ENCODE data around the gene VAMP3.

VAMP3 gene

DNA sequence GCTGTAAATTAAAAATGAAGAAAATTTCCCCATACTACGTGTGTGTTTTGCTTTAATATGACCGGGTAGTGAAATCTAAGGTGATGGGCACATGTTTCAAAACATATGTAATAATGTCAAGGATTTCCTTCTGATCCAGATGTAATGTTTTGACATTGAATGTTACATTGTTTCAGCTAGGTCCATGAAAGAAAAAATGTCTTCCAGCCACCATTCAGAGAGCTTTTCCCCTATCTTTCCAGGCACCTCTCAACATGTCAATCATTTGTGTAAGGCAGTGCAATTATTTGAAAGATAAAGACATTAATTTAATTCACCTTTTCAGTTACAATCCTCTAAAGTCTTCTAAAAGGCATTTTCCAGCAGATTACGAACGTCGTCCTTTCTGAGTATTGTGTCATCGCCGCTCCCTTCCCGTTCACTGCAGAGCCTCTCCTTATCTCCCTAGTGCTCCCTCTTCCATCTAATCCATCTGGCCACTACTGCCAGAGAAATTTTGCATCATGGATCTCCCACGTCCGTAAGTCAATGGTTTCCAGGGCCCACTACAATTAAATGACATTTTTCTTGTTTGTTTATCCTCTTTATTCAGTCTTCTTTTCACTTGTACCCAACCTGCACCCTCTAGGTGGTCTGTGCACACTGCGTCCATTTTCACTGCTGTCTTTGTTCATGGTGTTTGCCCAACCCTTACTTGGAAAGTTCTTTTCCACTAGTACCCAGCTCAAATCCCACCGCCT is 1.3 kb upstream of the VAMP3 start:
- Histone ChIP-seq H3K27me3 (ENCODE audit: control insufficient read depth, insufficient read depth, low read length) (no peaks in the 10 kb centered on the region), H3K9ac (ENCODE audit: low read length) (no peak overlapping the region), H3K4me3 (ENCODE audit: low read length) (no peak overlapping the region), H3K27ac (ENCODE audit: low read length) (no peak overlapping the region), H3K36me3 (ENCODE audit: control insufficient read depth, low read depth, low read length) (peaks cover 10% of the 10 kb centered on the region), H3K9me3 (ENCODE audit: control insufficient read depth, low read depth, low read length) (no peaks in the 10 kb centered on the region), H3K4me1 (ENCODE audit: control insufficient read depth, low read depth, low read length) (no peaks in the 10 kb centered on the region)

DNA sequence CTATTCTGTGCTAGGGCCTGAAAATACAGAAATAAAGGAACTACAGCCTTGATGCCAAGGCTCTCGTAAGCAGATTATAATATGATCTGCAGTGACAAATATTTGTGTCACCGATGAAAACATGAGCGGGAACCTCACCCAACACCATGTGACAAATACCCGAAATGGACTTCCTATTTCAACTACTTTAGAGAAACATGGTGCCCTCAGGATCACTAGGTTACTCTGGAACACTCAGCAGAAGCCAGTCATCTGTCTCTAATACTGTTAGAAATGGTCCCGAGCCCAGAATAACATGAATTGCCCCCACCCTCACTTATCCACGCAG is 463 bp upstream of the VAMP3 start:
- Histone ChIP-seq H3K36me3 (ENCODE audit: control insufficient read depth, low read depth, low read length) (peaks cover 11% of the 10 kb centered on the region), H3K9me3 (ENCODE audit: control insufficient read depth, low read depth, low read length) (no peaks in the 10 kb centered on the region), H3K9ac (ENCODE audit: low read length) (peak overlapping the region; percentile 24), H3K27me3 (ENCODE audit: control insufficient read depth, insufficient read depth, low read length) (no peaks in the 10 kb centered on the region), H3K4me1 (ENCODE audit: control insufficient read depth, low read depth, low read length) (no peaks in the 10 kb centered on the region), H3K27ac (ENCODE audit: low read length) (no peak overlapping the region), H3K4me3 (ENCODE audit: low read length) (peak overlapping the region; percentile 85)

DNA sequence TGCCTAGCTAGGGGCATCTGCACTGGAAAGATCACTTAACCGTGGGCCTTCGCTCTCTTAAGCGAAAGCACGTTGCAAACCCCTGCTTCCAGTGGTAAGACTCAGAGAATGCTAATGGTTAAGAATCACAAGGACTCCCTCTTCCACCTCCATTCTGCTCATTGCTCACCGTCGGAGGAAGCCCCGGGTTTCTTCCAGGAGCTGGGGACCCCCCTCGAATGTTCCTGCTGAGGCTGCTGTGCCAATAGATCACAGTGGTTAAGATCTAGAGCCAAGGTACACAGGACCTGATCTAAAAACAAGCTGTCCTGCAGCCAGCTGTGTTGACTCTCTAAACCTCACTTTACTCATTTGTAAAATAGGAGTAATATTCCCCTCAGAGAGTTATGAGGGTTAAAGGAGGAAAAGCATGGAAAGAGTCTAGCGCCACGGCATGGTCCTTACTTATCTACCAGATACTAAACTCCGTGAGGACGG is 765 bp downstream of the VAMP3 start:
- H3K9me3 ChIP-seq (ENCODE audit: control insufficient read depth, low read depth, low read length), result no peaks in the 10 kb centered on the region
- peak overlapping the region; percentile 85 for H3K4me3 ChIP-seq (ENCODE audit: low read length)
- H3K27ac ChIP-seq (ENCODE audit: low read length), result no peak overlapping the region
- H3K27me3 ChIP-seq (ENCODE audit: control insufficient read depth, insufficient read depth, low read length), result no peaks in the 10 kb centered on the region
- peak overlapping the region; percentile 77 for H3K9ac ChIP-seq (ENCODE audit: low read length)
- peaks cover 11% of the 10 kb centered on the region for H3K36me3 ChIP-seq (ENCODE audit: control insufficient read depth, low read depth, low read length)
- no peaks in the 10 kb centered on the region for H3K4me1 ChIP-seq (ENCODE audit: control insufficient read depth, low read depth, low read length)

DNA sequence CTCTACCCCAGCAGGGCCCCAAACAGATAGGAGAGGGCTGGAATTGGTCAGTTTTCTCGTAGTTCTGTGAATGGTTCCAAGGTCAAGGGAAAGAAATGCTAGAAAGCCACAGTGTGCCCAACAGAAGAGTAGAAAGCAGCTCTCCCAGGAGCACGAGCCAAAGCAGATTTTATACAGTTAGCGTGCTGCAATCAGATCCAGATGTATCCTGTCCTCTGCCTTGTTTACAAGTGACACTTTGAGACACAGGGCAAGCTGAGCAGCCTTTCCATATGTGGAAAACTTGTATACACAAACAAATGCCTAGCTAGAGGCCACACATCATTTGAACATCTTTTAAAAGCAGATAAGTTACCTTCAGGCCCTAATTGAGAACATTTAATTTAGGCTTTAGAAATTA is 6.5 kb downstream of the VAMP3 start:
- no peak overlapping the region for H3K4me3 ChIP-seq (ENCODE audit: low read length)
- no peak overlapping the region for H3K27ac ChIP-seq (ENCODE audit: low read length)
- H3K36me3 ChIP-seq (ENCODE audit: control insufficient read depth, low read depth, low read length), result peaks cover 40% of the 10 kb centered on the region
- no peaks in the 10 kb centered on the region for H3K4me1 ChIP-seq (ENCODE audit: control insufficient read depth, low read depth, low read length)
- H3K9me3 ChIP-seq (ENCODE audit: control insufficient read depth, low read depth, low read length), result no peaks in the 10 kb centered on the region
- no peak overlapping the region for H3K9ac ChIP-seq (ENCODE audit: low read length)
- H3K27me3 ChIP-seq (ENCODE audit: control insufficient read depth, insufficient read depth, low read length), result no peaks in the 10 kb centered on the region

DNA sequence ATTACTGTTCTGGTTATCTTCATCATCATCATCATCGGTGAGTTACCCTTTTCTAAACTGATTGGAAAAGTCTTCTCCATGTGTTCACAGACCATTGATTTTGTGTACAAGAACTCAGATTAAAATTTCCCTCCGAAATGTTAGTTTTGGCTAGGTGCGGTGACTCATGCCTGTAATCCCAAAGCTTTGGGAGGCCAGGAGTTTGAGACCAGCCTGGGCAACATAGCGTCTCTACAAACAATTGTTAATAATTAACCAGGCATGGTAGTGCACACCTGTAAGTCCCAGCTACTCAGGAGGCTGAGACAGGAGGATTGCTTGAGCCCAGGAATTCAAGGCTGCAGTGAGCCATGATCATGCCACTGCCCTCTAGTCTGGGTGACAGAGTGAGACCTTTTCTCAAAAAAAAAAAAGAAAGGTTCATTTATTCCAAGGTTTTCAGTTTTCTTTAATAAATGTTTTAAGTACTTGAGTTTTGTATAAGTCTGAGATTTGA is 7.1 kb downstream of the VAMP3 start:
- Histone ChIP-seq H3K9ac (ENCODE audit: low read length) (no peak overlapping the region), H3K27me3 (ENCODE audit: control insufficient read depth, insufficient read depth, low read length) (no peaks in the 10 kb centered on the region), H3K36me3 (ENCODE audit: control insufficient read depth, low read depth, low read length) (peaks cover 36% of the 10 kb centered on the region), H3K9me3 (ENCODE audit: control insufficient read depth, low read depth, low read length) (no peaks in the 10 kb centered on the region), H3K27ac (ENCODE audit: low read length) (no peak overlapping the region), H3K4me3 (ENCODE audit: low read length) (no peak overlapping the region), H3K4me1 (ENCODE audit: control insufficient read depth, low read depth, low read length) (no peaks in the 10 kb centered on the region)

DNA sequence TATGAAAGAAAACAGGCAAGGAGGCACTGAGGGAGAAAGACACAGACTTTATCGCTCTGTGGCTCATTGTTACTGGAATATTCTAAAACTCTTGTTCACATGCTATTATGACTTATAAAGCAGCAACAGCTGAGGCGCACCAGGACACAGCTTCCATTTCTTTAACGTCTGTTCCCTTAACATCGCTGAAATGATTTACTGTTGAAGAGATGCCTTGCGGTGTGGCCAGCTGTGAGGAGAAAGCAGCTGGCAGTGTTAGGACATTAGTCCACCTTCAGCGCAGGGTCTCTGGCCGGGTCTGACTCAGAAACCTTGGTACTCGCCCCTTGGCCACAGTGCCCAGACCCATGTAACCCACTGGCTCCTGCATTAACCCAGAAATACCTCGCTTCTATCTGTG is 9.9 kb downstream of the VAMP3 start:
- Histone ChIP-seq H3K36me3 (ENCODE audit: control insufficient read depth, low read depth, low read length) (peaks cover 30% of the 10 kb centered on the region), H3K27me3 (ENCODE audit: control insufficient read depth, insufficient read depth, low read length) (peaks cover 11% of the 10 kb centered on the region), H3K4me1 (ENCODE audit: control insufficient read depth, low read depth, low read length) (no peaks in the 10 kb centered on the region), H3K9ac (ENCODE audit: low read length) (no peak overlapping the region), H3K9me3 (ENCODE audit: control insufficient read depth, low read depth, low read length) (no peaks in the 10 kb centered on the region), H3K4me3 (ENCODE audit: low read length) (no peak overlapping the region), H3K27ac (ENCODE audit: low read length) (no peak overlapping the region)

DNA sequence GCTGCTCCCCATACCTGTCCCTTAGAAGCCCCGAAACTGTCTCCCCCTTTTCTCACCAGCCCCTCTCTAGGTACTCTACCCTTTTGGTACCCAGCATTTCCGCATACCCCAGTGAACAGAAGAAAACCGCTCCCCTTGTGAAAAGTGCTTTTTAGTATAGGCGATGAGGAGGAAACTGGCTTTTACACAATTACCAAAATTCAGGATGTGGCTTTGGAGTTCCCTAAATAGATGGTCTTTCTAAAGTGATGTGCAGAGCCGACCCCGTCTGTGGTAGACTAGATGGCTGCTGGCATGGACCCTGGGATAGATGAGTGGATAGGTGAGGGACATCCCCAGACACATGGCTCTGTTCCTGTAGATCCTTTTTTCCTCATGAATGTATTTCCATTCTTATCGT is 10.4 kb downstream of the VAMP3 start:
- H3K9ac ChIP-seq (ENCODE audit: low read length), result no peak overlapping the region
- no peaks in the 10 kb centered on the region for H3K4me1 ChIP-seq (ENCODE audit: control insufficient read depth, low read depth, low read length)
- H3K36me3 ChIP-seq (ENCODE audit: control insufficient read depth, low read depth, low read length), result peaks cover 30% of the 10 kb centered on the region
- no peak overlapping the region for H3K27ac ChIP-seq (ENCODE audit: low read length)
- H3K27me3 ChIP-seq (ENCODE audit: control insufficient read depth, insufficient read depth, low read length), result peaks cover 11% of the 10 kb centered on the region
- H3K4me3 ChIP-seq (ENCODE audit: low read length), result no peak overlapping the region
- H3K9me3 ChIP-seq (ENCODE audit: control insufficient read depth, low read depth, low read length), result no peaks in the 10 kb centered on the region

DNA sequence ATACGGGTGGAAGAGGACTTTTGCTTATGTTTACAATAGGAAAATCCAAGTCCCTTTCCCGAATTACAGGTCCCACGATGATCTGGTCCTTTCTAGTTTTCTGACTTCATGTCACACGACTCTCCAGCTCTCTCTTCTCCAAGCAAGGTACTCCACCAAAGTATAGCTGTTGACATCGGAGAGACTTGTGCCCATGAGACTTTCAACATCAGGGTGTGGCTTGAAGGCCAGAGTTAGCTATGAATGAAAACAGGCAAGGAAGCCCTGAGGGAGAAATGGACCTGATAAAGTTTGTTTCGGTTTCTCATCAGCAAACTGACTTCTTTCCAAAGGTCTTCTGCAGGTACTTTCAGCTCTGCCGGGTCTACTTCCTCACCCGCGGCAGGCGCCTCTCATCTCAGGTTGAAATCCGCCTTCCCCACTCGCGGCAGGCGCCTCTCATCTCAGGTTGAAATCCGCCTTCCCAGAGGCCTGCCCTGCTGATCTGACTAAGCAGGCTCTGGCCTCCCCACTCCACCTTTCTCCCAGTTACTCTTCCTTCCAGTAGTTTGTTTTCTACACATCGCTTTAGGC is 10.9 kb downstream of the VAMP3 start:
- no peak overlapping the region for H3K9ac ChIP-seq (ENCODE audit: low read length)
- no peaks in the 10 kb centered on the region for H3K4me1 ChIP-seq (ENCODE audit: control insufficient read depth, low read depth, low read length)
- H3K27me3 ChIP-seq (ENCODE audit: control insufficient read depth, insufficient read depth, low read length), result peaks cover 11% of the 10 kb centered on the region
- no peaks in the 10 kb centered on the region for H3K9me3 ChIP-seq (ENCODE audit: control insufficient read depth, low read depth, low read length)
- peaks cover 29% of the 10 kb centered on the region for H3K36me3 ChIP-seq (ENCODE audit: control insufficient read depth, low read depth, low read length)
- no peak overlapping the region for H3K27ac ChIP-seq (ENCODE audit: low read length)
- no peak overlapping the region for H3K4me3 ChIP-seq (ENCODE audit: low read length)

DNA sequence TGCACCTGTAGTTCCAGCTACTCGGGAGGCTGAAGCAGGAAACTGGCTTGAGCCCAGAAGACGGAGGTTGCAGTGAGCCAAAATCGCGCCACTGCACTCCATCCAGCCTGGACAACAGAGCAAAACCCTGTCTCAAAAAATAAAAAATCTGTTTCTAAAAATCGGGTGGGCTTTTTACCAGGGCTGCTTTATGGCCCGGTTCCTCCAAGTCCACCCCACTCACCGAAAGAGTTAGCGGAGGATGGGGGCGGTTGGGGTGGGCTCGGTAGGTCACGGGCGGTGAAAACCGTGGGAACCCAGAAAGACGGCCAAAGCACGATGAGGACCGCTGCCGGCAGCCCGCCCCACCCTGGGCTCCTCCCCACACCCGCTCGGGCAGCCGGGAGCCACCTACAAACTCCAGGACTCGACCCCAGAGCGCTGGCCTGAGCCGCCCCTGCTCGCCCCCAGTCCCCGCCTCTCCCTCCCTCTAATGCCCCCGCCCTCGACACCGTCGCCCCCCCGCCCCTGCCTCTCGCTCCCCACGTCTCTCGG is 12.1 kb downstream of the VAMP3 start:
- no peaks in the 10 kb centered on the region for H3K4me1 ChIP-seq (ENCODE audit: control insufficient read depth, low read depth, low read length)
- H3K9me3 ChIP-seq (ENCODE audit: control insufficient read depth, low read depth, low read length), result no peaks in the 10 kb centered on the region
- no peak overlapping the region for H3K27ac ChIP-seq (ENCODE audit: low read length)
- peaks cover 11% of the 10 kb centered on the region for H3K27me3 ChIP-seq (ENCODE audit: control insufficient read depth, insufficient read depth, low read length)
- H3K9ac ChIP-seq (ENCODE audit: low read length), result peak overlapping the region; percentile 26
- H3K36me3 ChIP-seq (ENCODE audit: control insufficient read depth, low read depth, low read length), result peaks cover 21% of the 10 kb centered on the region
- H3K4me3 ChIP-seq (ENCODE audit: low read length), result peak overlapping the region; percentile 72

DNA sequence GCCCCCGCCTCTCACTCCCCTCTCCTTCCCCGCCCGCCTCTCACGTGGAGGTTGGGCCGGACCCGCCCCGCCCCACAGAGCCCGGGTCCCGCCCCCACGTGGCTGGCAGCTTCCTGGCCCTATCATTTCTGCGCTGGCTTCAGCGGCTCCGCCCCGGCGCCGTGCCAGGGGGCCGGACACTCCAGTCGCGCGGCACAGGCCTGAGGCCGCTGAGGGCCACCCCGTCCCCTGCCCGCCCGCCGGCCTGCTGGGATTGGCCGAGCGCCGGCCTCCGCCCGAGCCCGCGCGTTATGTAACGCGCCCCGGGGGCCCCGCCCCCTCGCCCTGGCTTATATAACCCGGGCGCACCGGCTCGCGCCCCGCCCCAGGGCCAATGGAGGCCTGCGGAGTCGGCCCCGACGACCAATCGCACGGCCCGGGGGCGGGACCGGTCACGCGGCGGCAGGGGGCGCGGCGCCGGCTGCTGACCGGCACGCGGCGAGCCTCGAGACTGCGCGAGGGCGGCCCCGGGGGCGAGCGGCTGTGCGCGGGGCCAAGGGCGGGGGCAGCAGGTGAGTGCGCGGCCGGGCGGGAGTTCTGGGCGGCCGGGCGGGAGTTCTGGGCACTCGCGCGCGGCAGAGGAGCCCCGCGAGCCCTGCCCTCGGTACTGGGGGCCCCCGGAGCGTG is 12.9 kb downstream of the VAMP3 start, which contains the start of gene PER3:
TSS of gene PER3 (plus strand) at position 466 of the 666 bp plus-strand sequence. CDS start 587 bp downstream, outside the sequence.
- Histone ChIP-seq H3K27me3 (ENCODE audit: control insufficient read depth, insufficient read depth, low read length) (peaks cover 11% of the 10 kb centered on the region), H3K4me3 (ENCODE audit: low read length) (peak within 1 kb of the TSS; percentile 72), H3K9ac (ENCODE audit: low read length) (peak within 1 kb of the TSS; percentile 26), H3K36me3 (ENCODE audit: control insufficient read depth, low read depth, low read length) (peaks cover 20% of the 10 kb centered on the region), H3K4me1 (ENCODE audit: control insufficient read depth, low read depth, low read length) (no peaks in the 10 kb centered on the region), H3K9me3 (ENCODE audit: control insufficient read depth, low read depth, low read length) (no peaks in the 10 kb centered on the region), H3K27ac (ENCODE audit: low read length) (no peak within 1 kb of the TSS)

DNA sequence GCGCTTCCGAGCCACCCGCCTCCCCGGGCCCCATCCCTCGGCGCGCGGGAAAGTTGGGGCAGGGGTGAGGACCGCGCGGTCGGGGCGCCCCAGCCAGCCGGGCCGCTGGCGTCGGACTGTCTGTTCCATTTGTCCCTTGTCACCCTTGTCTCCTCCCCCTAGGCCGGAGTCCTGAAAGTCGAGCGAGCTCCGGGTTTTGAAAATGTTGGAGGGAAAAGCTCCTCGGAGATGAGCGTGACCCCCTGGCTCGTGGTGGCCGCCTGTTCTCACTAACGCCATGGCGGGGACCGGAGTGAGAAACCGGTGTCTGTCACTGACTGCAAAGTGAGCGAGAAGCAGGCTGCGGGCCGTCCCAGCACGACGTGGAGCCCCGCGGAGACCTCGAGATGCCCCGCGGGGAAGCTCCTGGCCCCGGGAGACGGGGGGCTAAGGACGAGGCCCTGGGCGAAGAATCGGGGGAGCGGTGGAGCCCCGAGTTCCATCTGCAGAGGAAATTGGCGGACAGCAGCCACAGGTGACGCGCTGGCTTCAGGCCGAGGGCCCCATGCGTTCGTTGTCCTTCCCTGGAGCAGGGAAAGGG is 13.5 kb downstream of the VAMP3 start:
- Histone ChIP-seq H3K9ac (ENCODE audit: low read length) (no peak overlapping the region), H3K27me3 (ENCODE audit: control insufficient read depth, insufficient read depth, low read length) (peaks cover 11% of the 10 kb centered on the region), H3K27ac (ENCODE audit: low read length) (no peak overlapping the region), H3K36me3 (ENCODE audit: control insufficient read depth, low read depth, low read length) (peaks cover 16% of the 10 kb centered on the region), H3K4me3 (ENCODE audit: low read length) (peak overlapping the region; percentile 21), H3K9me3 (ENCODE audit: control insufficient read depth, low read depth, low read length) (peaks cover 3% of the 10 kb centered on the region), H3K4me1 (ENCODE audit: control insufficient read depth, low read depth, low read length) (no peaks in the 10 kb centered on the region)

Data from iPS-18a (cell line).